VCaP (cell line): ENCODE data around the gene NECTIN3.

Experiments used
- H3K27ac ChIP-seq: fragments of 450-650 bp; 2 replicates; pipeline ENCODE4 v1.5.1; 2017
- CTCF ChIP-seq: fragments of 450-650 bp; conservative IDR thresholded peaks from 2 replicates; pipeline ENCODE4 v1.5.1; 2017; ENCODE audit warnings: mild to moderate bottlenecking, moderate library complexity

NECTIN3 gene

GRCh38 chr3:111128884-111129283 is 57.3 kb downstream of the NECTIN3 start:
- H3K27ac ChIP-seq = no peak overlapping the region
- no peak for TF ChIP-seq CTCF

GRCh38 chr3:111130827-111131226 is 59.2 kb downstream of the NECTIN3 start:
- no peak for TF ChIP-seq CTCF
- no peak overlapping the region for H3K27ac ChIP-seq

- no peak overlapping the region for H3K27ac ChIP-seq
- no peak for TF ChIP-seq CTCF
Measured at GRCh38 chr3:111134302-111134701, 62.7 kb downstream of the NECTIN3 start.

- TF ChIP-seq CTCF = no peak
- H3K27ac ChIP-seq = no peak overlapping the region
Measured at GRCh38 chr3:111151438-111151837, 79.8 kb downstream of the NECTIN3 start.

- no peak for TF ChIP-seq CTCF
- H3K27ac ChIP-seq = no peak overlapping the region
Measured at GRCh38 chr3:111152496-111152895, 80.9 kb downstream of the NECTIN3 start.

- TF ChIP-seq CTCF = no peak
- H3K27ac ChIP-seq = no peak overlapping the region
Measured at GRCh38 chr3:111156517-111156916, 84.9 kb downstream of the NECTIN3 start.

GRCh38 chr3:111159391-111159790 is 87.8 kb downstream of the NECTIN3 start:
- no peak for TF ChIP-seq CTCF
- H3K27ac ChIP-seq = no peak overlapping the region

- no peak overlapping the region for H3K27ac ChIP-seq
- no peak for TF ChIP-seq CTCF
Measured at GRCh38 chr3:111164621-111165020, 93.0 kb downstream of the NECTIN3 start.
